ENCODE data around the gene SNTG2. TPM values are rescaled to one million over a fixed set of nuclear protein-coding genes. Genes with fewer than 3 reads are reported as not detected.

SNTG2 gene
- total and polyA plus RNA-seq, 2 of the 13 experiments (the other 11 are each of a cell fraction or from before 2014, with no cell fraction given) = not detected

GRCh38 chr2:1045109-1045508, 94.5 kb downstream of the SNTG2 start (continued):
- TF ChIP-seq REPIN1 (CRISPR knock-in tag; IDR thresholded peaks at IDR 0.05; ENCODE audit: borderline replicate concordance, low read depth) (no peak), ZNF253 (CRISPR knock-in tag; IDR thresholded peaks at IDR 0.05; ENCODE audit: borderline replicate concordance) (no peak)

- no TSS peak for BruUV-seq (replicated peaks)
- Histone ChIP-seq H3K27ac (ENCODE audit: extremely low read length, insufficient read depth, low read length) (no peak overlapping the region), H3K79me2 (ENCODE audit: insufficient read depth, low read length) (no peaks in the 10 kb centered on the region), H3K36me3 (replicated peaks in 1 of 2; ENCODE audit: control insufficient read depth in 1 of 2, insufficient read depth in 2 of 2, low read length in 2 of 2) (no peaks in the 10 kb centered on the region), H3K4me3 (replicated peaks in 1 of 3; ENCODE audit: insufficient read depth in 1 of 3, low read depth in 2 of 3, low read length in 3 of 3) (no peak overlapping the region), H2AFZ (ENCODE audit: low read length) (no peak overlapping the region), H3K27me3 (ENCODE audit: control insufficient read depth in 1 of 2, insufficient read depth in 2 of 2, low read length in 2 of 2) (no peaks in the 10 kb centered on the region), H4K20me1 (ENCODE audit: insufficient read depth, low read length) (no peaks in the 10 kb centered on the region), H3K4me2 (ENCODE audit: low read depth, low read length) (no peak overlapping the region), H3K9me3 (ENCODE audit: low read length) (no peaks in the 10 kb centered on the region; the same call in 1 of the 2 replicates), H3K4me1 (ENCODE audit: insufficient read depth, low read length) (no peaks in the 10 kb centered on the region), H3K9ac (ENCODE audit: insufficient read depth, low read depth, low read length) (no peak overlapping the region)
- ChIA-PET CTCF (ENCODE audit: low intra/inter-chr PET ratio, low total read pairs) (no interaction called here), POLR2A (no interaction called here)
- WGBS (ENCODE audit: low lambda C conversion rate) = 0% methylated on average over 4 of the region's 4 CpGs
- intact Hi-C loops (cut with micrococcal nuclease; ENCODE audit: unreplicated experiment) = no loop called here
- FAIRE-seq = no peak
- no peak for DNase-seq (ENCODE audit: low spot score)
- ATAC-seq = no peak
- in situ Hi-C loops (cut with HindIII; ENCODE audit: extremely low pct_ligation_motif_present, low pct_unique_long_range_greater_than_20kb) = no loop called here
- no peak for TF ChIP-seq MTERF4 (CRISPR knock-in tag; IDR thresholded peaks at IDR 0.05)
- no peak for TF ChIP-seq DMTF1 (CRISPR knock-in tag; IDR thresholded peaks at IDR 0.05)
- no peak for TF ChIP-seq ATF6 (CRISPR knock-in tag; conservative IDR thresholded peaks at IDR 0.05)
- no peak for TF ChIP-seq HDAC6 (IDR thresholded peaks at IDR 0.05; ENCODE audit: low read depth, low read length)
- no peak for TF ChIP-seq ATF7-NPFF (CRISPR knock-in tag; IDR thresholded peaks at IDR 0.05; ENCODE audit: low read depth)
These were observed 95.4 kb downstream of the SNTG2 start for GRCh38 chr2:1046067-1046466.
